Common myeloid progenitor, CD34-positive (primary cell): ENCODE results near the gene DOCK6.

Source experiments
- CTCF ChIA-PET: fragments of 350-600 bp; sonication (Branson Sonifier 250); formaldehyde crosslinking; loops from one replicate; lab custom pipeline; 2021; ENCODE audit warnings: antibody characterized with exemption; lab: Charles Lee
- POLR2A ChIA-PET: fragments of 350-600 bp; sonication (Branson Sonifier 250); formaldehyde crosslinking; loops from one replicate; lab custom pipeline; 2021; ENCODE audit warnings: antibody characterized with exemption; lab: Charles Lee
- DNase-seq, 3 donors: peaks; one replicate each; pipeline versions ENCODE4 v3.0.0 to v3.0.0-alpha.2; 2013
- H3K27ac ChIP-seq, 2 experiments: 1 replicate in 1 of 2; 2 replicates in 1 of 2; pipeline ENCODE4 v1.7.0; 2013; ENCODE audit warnings: inconsistent platforms in 2 of 2, low read length in 2 of 2, mild to moderate bottlenecking in 2 of 2, low read depth in 1 of 2, moderate library complexity in 1 of 2; ENCODE audit not compliant: severe bottlenecking in 2 of 2, insufficient read depth in 1 of 2, poor library complexity in 1 of 2
- H3K27me3 ChIP-seq, 5 experiments: replicated peaks in 2 of 5; 1 replicate in 3 of 5; 2 replicates in 2 of 5; pipeline versions ENCODE4 v1.6.1 to v1.7.0; 2013; ENCODE audit warnings: low read length in 4 of 5, mild to moderate bottlenecking in 2 of 5, moderate library complexity in 2 of 5, inconsistent platforms in 1 of 5; ENCODE audit not compliant: insufficient read depth in 5 of 5, control insufficient read depth in 4 of 5
- H3K36me3 ChIP-seq, 4 experiments: 1 replicate in 2 of 4; 2 replicates in 2 of 4; pipeline versions ENCODE4 v1.6.1 to v1.7.0; 2013; ENCODE audit warnings: low read length in 3 of 4, control low read depth in 1 of 4, mild to moderate bottlenecking in 1 of 4; ENCODE audit not compliant: control insufficient read depth in 4 of 4, insufficient read depth in 4 of 4
- H3K4me1 ChIP-seq, 4 experiments: 1 replicate in 3 of 4; 2 replicates in 1 of 4; pipeline versions ENCODE4 v1.6.1 to v1.7.1; 2013; ENCODE audit warnings: low read length in 3 of 4, mild to moderate bottlenecking in 3 of 4, control low read depth in 1 of 4, inconsistent platforms in 1 of 4, moderate library complexity in 1 of 4; ENCODE audit not compliant: control insufficient read depth in 4 of 4, insufficient read depth in 4 of 4; ENCODE audit errors: control extremely low read depth in 1 of 4
- H3K4me3 ChIP-seq, 7 experiments: 1 replicate in 4 of 7; 2 replicates in 3 of 7; pipeline versions ENCODE4 v1.5.1 to v1.7.0; 2013; ENCODE audit warnings: mild to moderate bottlenecking in 7 of 7, low read length in 6 of 7, moderate library complexity in 6 of 7, inconsistent platforms in 2 of 7, low read depth in 2 of 7, control low read depth in 1 of 7; ENCODE audit not compliant: insufficient read depth in 4 of 7, control insufficient read depth in 1 of 7; ENCODE audit errors: extremely low read depth in 1 of 7
- H3K9me3 ChIP-seq, 5 experiments: 1 replicate in 4 of 5; 2 replicates in 1 of 5; pipeline versions ENCODE4 v1.6.1 to v1.7.1; 2013; ENCODE audit warnings: low read length in 4 of 5, mild to moderate bottlenecking in 2 of 5, inconsistent platforms in 1 of 5, low read depth in 1 of 5, moderate library complexity in 1 of 5; ENCODE audit not compliant: control insufficient read depth in 4 of 5, insufficient read depth in 2 of 5; ENCODE audit errors: control extremely low read depth in 1 of 5
- WGBS: methylation state at CpG from one replicate; pipeline ENCODE4 v1.1.5; 2013; ENCODE audit not compliant: insufficient coverage; 5-methylcytosine and 5-hydroxymethylcytosine counted together

Gene DOCK6

GRCh38 chr19:11274533-11275086 is 12.3 kb upstream of the DOCK6 start:
- WGBS = 0% methylated on average over 1 of the region's 4 CpGs
- CTCF ChIA-PET = interaction anchor here (1.8 to 2.4 kb wide), 2 partner anchors 12 to 31 kb away, joined by 8 to 9 read pairs; no protein-coding TSS in a partner anchor
- Histone ChIP-seq H3K27ac (no peak overlapping the region), H3K4me1 (peaks cover 3 to 7% (median 6%) of the 10 kb centered on the region in 4 experiments), H3K27me3 (peaks cover 0 to 30% (median 10%) of the 10 kb centered on the region in 5 experiments), H3K36me3 (no peaks in the 10 kb centered on the region), H3K9me3 (peaks cover 0 to 12% (median 0%) of the 10 kb centered on the region in 5 experiments), H3K4me3 (no peak overlapping the region)
- POLR2A ChIA-PET = no interaction called here
- DNase-seq = no peak

- H3K27ac ChIP-seq = no peak overlapping the region
- H3K9me3 ChIP-seq = peaks cover 0 to 8% (median 0%) of the 10 kb centered on the region in 5 experiments
- 78% methylated on average over 5 of the region's 5 CpGs for WGBS
- no peak for DNase-seq
- peaks cover 0 to 30% (median 10%) of the 10 kb centered on the region in 5 experiments for H3K27me3 ChIP-seq
- H3K36me3 ChIP-seq = no peaks in the 10 kb centered on the region
- peaks cover 0 to 8% (median 6%) of the 10 kb centered on the region in 4 experiments for H3K4me1 ChIP-seq
- CTCF ChIA-PET = interaction anchor here (1.8 to 2.4 kb wide), 2 partner anchors 13 to 30 kb away, joined by 8 to 9 read pairs; no protein-coding TSS in a partner anchor
- POLR2A ChIA-PET = no interaction called here
- H3K4me3 ChIP-seq = no peak overlapping the region
Observed at GRCh38 chr19:11273989-11274388, 11.7 kb upstream of the DOCK6 start.

GRCh38 chr19:11273296-11273695 is 11.0 kb upstream of the DOCK6 start:
- H3K27me3 ChIP-seq = peaks cover 0 to 30% (median 9%) of the 10 kb centered on the region in 5 experiments
- H3K27ac ChIP-seq = no peak overlapping the region
- peak in 2 of 3 donors; percentile 49 to 62 for DNase-seq
- H3K9me3 ChIP-seq = peaks cover 0 to 4% (median 0%) of the 10 kb centered on the region in 5 experiments
- POLR2A ChIA-PET = no interaction called here
- 80% methylated on average over 2 of the region's 2 CpGs for WGBS
- CTCF ChIA-PET = interaction anchor here (0.6 to 2.4 kb wide), 4 partner anchors 10 to 30 kb away, joined by 3 to 9 read pairs (median 6); no protein-coding TSS in a partner anchor
- no peaks in the 10 kb centered on the region for H3K36me3 ChIP-seq
- peaks cover 0 to 13% (median 11%) of the 10 kb centered on the region in 4 experiments for H3K4me1 ChIP-seq
- H3K4me3 ChIP-seq = no peak overlapping the region

DNA sequence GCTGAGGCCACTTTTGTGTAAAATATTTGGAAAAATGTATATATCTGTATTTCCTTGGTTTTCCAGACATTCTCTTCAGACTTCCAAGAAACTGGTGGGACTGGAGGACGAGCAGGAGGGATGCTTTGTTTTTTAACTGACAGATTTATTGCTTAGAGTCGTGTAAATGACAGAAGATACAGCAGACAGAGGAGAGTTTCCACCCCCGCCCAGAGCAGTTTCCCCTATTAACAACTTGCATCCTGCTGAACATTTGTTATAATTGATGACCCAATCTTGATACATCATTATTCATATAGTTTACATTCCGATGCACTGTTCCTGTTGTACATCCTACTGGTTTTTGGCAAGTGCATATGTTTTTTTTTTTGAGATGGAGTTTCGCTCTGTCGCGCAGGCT is 7.1 kb upstream of the DOCK6 start:
- 33% methylated on average over 1 of the region's 7 CpGs for WGBS
- DNase-seq = peak in 2 of 3 donors; percentile 43 to 67
- Histone ChIP-seq H3K36me3 (no peaks in the 10 kb centered on the region), H3K9me3 (peaks cover 0 to 3% (median 0%) of the 10 kb centered on the region in 5 experiments), H3K4me1 (peaks cover 0 to 20% (median 14%) of the 10 kb centered on the region in 4 experiments), H3K4me3 (peak overlapping the region in 1 of 7 experiments; percentile 43), H3K27me3 (peaks cover 0 to 12% (median 6%) of the 10 kb centered on the region in 5 experiments), H3K27ac (no peak overlapping the region)
- ChIA-PET POLR2A (interaction anchor here (0.8 kb wide), 1 partner anchor 42 kb away, joined by 3 read pairs; no protein-coding TSS in a partner anchor), CTCF (interaction anchor here (0.8 kb wide), 1 partner anchor 23 kb away, joined by 3 read pairs; no protein-coding TSS in a partner anchor)

- WGBS = 36% methylated on average over 9 of the region's 10 CpGs
- peak overlapping the region in 1 of 7 experiments; percentile 43 for H3K4me3 ChIP-seq
Observed at GRCh38 chr19:11268783-11269267, 6.5 kb upstream of the DOCK6 start.

DNA sequence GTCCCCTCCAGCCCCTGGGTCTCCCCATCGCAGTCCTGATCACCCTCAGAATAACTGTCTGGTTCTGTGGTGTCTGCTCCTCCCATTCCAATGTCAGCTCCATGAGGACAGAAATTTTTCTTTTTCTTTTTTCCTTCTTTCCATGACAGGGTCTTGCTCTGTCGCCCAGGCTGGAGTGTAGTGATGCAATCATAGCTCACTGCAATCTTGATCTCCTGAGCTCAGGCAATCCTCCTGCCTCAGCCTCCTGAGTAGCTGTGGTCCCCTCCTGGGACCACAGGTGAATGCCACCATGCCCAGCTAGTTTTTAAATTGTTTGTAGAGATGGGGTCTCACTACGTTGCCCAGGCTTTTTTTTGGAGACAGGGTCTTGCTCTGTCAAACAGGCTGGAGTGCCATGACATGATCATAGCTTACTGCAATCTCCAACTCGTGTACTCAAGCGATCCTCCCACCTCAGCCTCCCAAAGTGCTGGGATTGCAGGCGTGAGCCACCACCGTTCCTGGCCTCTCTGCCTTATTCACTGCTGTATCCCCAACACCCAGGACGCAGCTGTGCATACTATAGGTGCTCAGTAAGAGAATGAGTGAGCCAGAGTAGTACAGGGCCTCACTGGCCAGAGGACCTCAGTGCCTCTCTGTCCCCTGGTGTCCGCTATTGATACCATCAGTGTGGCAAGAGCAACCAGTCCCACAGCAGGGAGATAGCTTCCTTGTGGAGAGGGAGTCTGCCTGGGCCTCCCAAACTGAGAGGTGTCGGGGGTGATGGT is 5.2 kb upstream of the DOCK6 start:
- no peak overlapping the region for H3K27ac ChIP-seq
- H3K27me3 ChIP-seq = peaks cover 0 to 16% (median 6%) of the 10 kb centered on the region in 5 experiments
- CTCF ChIA-PET = interaction anchor here (0.9 to 1.9 kb wide), 5 partner anchors 11 to 139 kb away, joined by 3 to 8 read pairs (median 4); no protein-coding TSS in a partner anchor

More at GRCh38 chr19:11268783-11269267, 6.5 kb upstream of the DOCK6 start:
- POLR2A ChIA-PET = interaction anchor here (0.8 kb wide), 1 partner anchor 43 kb away, joined by 3 read pairs; no protein-coding TSS in a partner anchor
- DNase-seq = peak; percentile 51 to 93 (median 89)
- Histone ChIP-seq H3K27me3 (peaks cover 0 to 12% (median 6%) of the 10 kb centered on the region in 5 experiments), H3K36me3 (no peaks in the 10 kb centered on the region), H3K4me1 (peaks cover 0 to 20% (median 14%) of the 10 kb centered on the region in 4 experiments), H3K9me3 (peaks cover 0 to under 1% (median 0%) of the 10 kb centered on the region in 5 experiments), H3K27ac (no peak overlapping the region)
- CTCF ChIA-PET = interaction anchor here (0.7 to 1.9 kb wide), 4 partner anchors 14 to 25 kb away, joined by 3 to 8 read pairs (median 4); no protein-coding TSS in a partner anchor

More for the DNA sequence above, 5.2 kb upstream of the DOCK6 start:
- Histone ChIP-seq H3K4me3 (no peak overlapping the region), H3K36me3 (no peaks in the 10 kb centered on the region), H3K4me1 (peaks cover 0 to 25% (median 17%) of the 10 kb centered on the region in 4 experiments), H3K9me3 (no peaks in the 10 kb centered on the region)
- 95% methylated on average over 9 of the region's 10 CpGs for WGBS
- DNase-seq = no peak
- POLR2A ChIA-PET = no interaction called here
